Neural cell (in vitro differentiated cells): ENCODE measurements around the gene MPV17L. TPM values are rescaled to one million over a fixed set of nuclear protein-coding genes. Genes with fewer than 3 reads are reported as not detected.
"Not testable (repeated sequence)": the region's sequence is repeated elsewhere in the genome, so short reads cannot be mapped to it uniquely, and the experiment has no call there.

Experiments used
- H2AFZ ChIP-seq: fragments of 200-600, 300-800 bp; sonication (generic), shearing (Covaris generic); 2 replicates; pipeline ENCODE4 v1.6.0; 2014; ENCODE audit warnings: low read depth, mild to moderate bottlenecking, antibody characterized with exemption, low read length, moderate library complexity
- H3F3A ChIP-seq: fragments of 200-600 bp; shearing (Covaris generic); 2 replicates; pipeline ENCODE4 v1.6.1; 2016; ENCODE audit warnings: mild to moderate bottlenecking, moderate library complexity, mixed read lengths, antibody characterized with exemption, low read length; ENCODE audit not compliant: insufficient read depth, poor library complexity, severe bottlenecking
- H3K27ac ChIP-seq: fragments of 200-600, 300-800 bp; sonication (generic), shearing (Covaris generic); 2 replicates; pipeline ENCODE4 v1.5.1; 2014; ENCODE audit warnings: mild to moderate bottlenecking, low read length, moderate library complexity
- H3K27me3 ChIP-seq: fragments of 300-800, 200-600 bp; sonication (generic), shearing (Covaris generic); 2 replicates; pipeline ENCODE4 v1.6.0; 2014; ENCODE audit warnings: mild to moderate bottlenecking, low read depth, low read length, moderate library complexity; ENCODE audit not compliant: insufficient read depth
- H3K36me3 ChIP-seq: fragments of 300-800, 200-600 bp; sonication (generic), shearing (Covaris generic); 2 replicates; pipeline ENCODE4 v1.5.1; 2014; ENCODE audit warnings: mild to moderate bottlenecking, antibody characterized with exemption, low read length, moderate library complexity; ENCODE audit not compliant: insufficient read depth
- H3K4me2 ChIP-seq: fragments of 300-800, 200-600 bp; sonication (generic), shearing (Covaris generic); 2 replicates; pipeline ENCODE4 v1.6.0; 2014; ENCODE audit warnings: mild to moderate bottlenecking, low read length
- H3K4me3 ChIP-seq: fragments of 300-800, 200-600 bp; sonication (generic), shearing (Covaris generic); 2 replicates; pipeline ENCODE4 v1.5.1; 2014; ENCODE audit warnings: mild to moderate bottlenecking, low read length, moderate library complexity
- H3K79me2 ChIP-seq: fragments of 200-600 bp; shearing (Covaris generic); replicated peaks from 2 replicates; pipeline ENCODE4 v1.6.0; 2014; ENCODE audit warnings: mild to moderate bottlenecking, low read length, moderate library complexity; ENCODE audit not compliant: insufficient read depth
- H3K9ac ChIP-seq: fragments of 300-800, 200-600 bp; sonication (generic), shearing (Covaris generic); 2 replicates; pipeline ENCODE4 v1.6.1; 2016; ENCODE audit warnings: mild to moderate bottlenecking, low read length, mixed read lengths
- H3K9me2 ChIP-seq: fragments of 200-600 bp; shearing (Covaris generic); 2 replicates; pipeline ENCODE4 v1.6.1; 2016; ENCODE audit warnings: mild to moderate bottlenecking, low read length, mixed read lengths; ENCODE audit not compliant: insufficient read depth
- H3K9me3 ChIP-seq: fragments of 200-600, 300-800 bp; sonication (generic), shearing (Covaris generic); 2 replicates; pipeline ENCODE4 v1.6.1; 2016; ENCODE audit warnings: mild to moderate bottlenecking, mixed run types, low read length, moderate library complexity, mixed read lengths
- H4K20me1 ChIP-seq: fragments of 200-600 bp; shearing (Covaris generic); 2 replicates; pipeline ENCODE4 v1.6.1; 2016; ENCODE audit warnings: mild to moderate bottlenecking, mixed run types; ENCODE audit not compliant: insufficient read depth
- EP300 ChIP-seq: fragments of 450-650 bp; conservative IDR thresholded peaks from 2 replicates; pipeline ENCODE4 v1.6.1; 2014; ENCODE audit warnings: antibody characterized with exemption, mild to moderate bottlenecking, moderate library complexity; ENCODE audit not compliant: poor library complexity, severe bottlenecking
- EZH2 ChIP-seq: fragments of 200-600, 300-800 bp; shearing (Covaris generic), sonication (generic); IDR thresholded peaks from 2 replicates; pipeline ENCODE4 v1.6.1; 2014; ENCODE audit warnings: antibody characterized with exemption, low read length, borderline replicate concordance, mild to moderate bottlenecking; ENCODE audit not compliant: insufficient read depth, poor library complexity, severe bottlenecking
- MXI1 ChIP-seq: fragments of 450-650 bp; conservative IDR thresholded peaks from 2 replicates; pipeline ENCODE4 v1.6.1; 2014; ENCODE audit warnings: antibody characterized with exemption, mild to moderate bottlenecking; ENCODE audit not compliant: poor library complexity, severe bottlenecking
- POLR2AphosphoS5 ChIP-seq: IDR thresholded peaks from 2 replicates; pipeline ENCODE4 v1.6.1; 2012
- RAD21 ChIP-seq: fragments of 450-650 bp; conservative IDR thresholded peaks from 2 replicates; pipeline ENCODE4 v1.6.1; 2014; ENCODE audit warnings: antibody characterized with exemption, mild to moderate bottlenecking, moderate library complexity
- SMC3 ChIP-seq: fragments of 450-650 bp; conservative IDR thresholded peaks from 2 replicates; pipeline ENCODE4 v1.6.1; 2014; ENCODE audit warnings: antibody characterized with exemption, mild to moderate bottlenecking, moderate library complexity; ENCODE audit not compliant: poor library complexity
- TAF1 ChIP-seq: IDR thresholded peaks from 2 replicates; pipeline ENCODE4 v1.6.1; 2012; ENCODE audit warnings: low read depth
- polyA plus RNA-seq: library from polyadenylated mRNA; depleted of rRNA; stranded (reverse); fragments of >200 nt; gene quantifications from 2 replicates; pipeline ENCODE4 v1.2.3, GENCODE V29; 2014
- TF ChIP-seq, protein P1 (sequence below): IDR thresholded peaks from 2 replicates; pipeline ENCODE4 v1.6.1; 2012; ENCODE audit warnings: borderline replicate concordance
- TF ChIP-seq, protein P2 (sequence below): fragments of 450-650 bp; IDR thresholded peaks from 2 replicates; pipeline ENCODE4 v1.5.1; 2014; ENCODE audit warnings: antibody characterized with exemption, mild to moderate bottlenecking, moderate library complexity; ENCODE audit not compliant: poor library complexity, severe bottlenecking

Gene MPV17L
- polyA plus RNA-seq, 1 donor from 2014 or later: 0.10 TPM

DNA sequence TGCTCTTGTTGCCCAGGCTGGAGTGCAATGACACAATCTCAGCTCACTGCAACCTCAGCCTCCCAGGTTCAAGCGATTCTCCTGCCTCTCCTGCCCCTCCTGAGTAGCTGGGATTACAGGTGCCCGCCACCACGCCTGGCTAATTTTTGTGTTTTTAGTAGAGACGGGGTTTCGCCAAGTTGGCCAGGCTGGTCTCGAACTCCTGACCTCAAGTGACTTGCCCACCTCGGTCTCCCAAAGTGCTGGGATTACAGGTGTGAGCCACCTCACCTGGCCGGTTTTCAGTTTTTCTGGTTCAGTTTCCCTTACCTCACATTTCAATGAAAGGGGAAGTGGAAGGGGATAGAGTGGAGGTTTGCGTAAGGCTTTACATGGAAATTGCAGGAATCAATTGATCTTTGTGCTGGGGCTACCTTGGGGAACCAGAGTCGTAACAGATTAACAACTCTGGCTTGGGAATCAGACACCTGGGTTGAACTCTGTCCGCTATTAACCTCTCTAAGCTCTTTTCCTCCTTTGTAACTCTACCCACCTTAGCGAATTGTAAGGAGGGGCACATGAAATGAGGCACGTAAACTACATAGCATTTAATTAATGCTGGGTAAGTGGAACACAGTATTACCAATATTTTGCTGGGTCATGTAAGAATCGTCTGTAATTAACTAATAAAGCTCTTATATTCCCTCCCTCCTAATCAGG, 3.2 kb downstream of the MPV17L start:
- H3K27ac ChIP-seq: no peak overlapping the region
- H3K27me3 ChIP-seq: peaks cover 3% of the 10 kb centered on the region
- no peaks in the 10 kb centered on the region for H4K20me1 ChIP-seq
- no peaks in the 10 kb centered on the region for H3K9me2 ChIP-seq
- H3K4me2 ChIP-seq: no peak overlapping the region
- no peaks in the 10 kb centered on the region for H3F3A ChIP-seq
- H3K9me3 ChIP-seq: no peaks in the 10 kb centered on the region
- H3K9ac ChIP-seq: no peak overlapping the region
- H3K79me2 ChIP-seq: no peaks in the 10 kb centered on the region
- H2AFZ ChIP-seq: no peak overlapping the region
- H3K4me3 ChIP-seq: no peak overlapping the region
- H3K36me3 ChIP-seq: no peaks in the 10 kb centered on the region
- no peak for TF ChIP-seq EZH2
- no peak for TF ChIP-seq TAF1
- TF ChIP-seq, protein P1, sequence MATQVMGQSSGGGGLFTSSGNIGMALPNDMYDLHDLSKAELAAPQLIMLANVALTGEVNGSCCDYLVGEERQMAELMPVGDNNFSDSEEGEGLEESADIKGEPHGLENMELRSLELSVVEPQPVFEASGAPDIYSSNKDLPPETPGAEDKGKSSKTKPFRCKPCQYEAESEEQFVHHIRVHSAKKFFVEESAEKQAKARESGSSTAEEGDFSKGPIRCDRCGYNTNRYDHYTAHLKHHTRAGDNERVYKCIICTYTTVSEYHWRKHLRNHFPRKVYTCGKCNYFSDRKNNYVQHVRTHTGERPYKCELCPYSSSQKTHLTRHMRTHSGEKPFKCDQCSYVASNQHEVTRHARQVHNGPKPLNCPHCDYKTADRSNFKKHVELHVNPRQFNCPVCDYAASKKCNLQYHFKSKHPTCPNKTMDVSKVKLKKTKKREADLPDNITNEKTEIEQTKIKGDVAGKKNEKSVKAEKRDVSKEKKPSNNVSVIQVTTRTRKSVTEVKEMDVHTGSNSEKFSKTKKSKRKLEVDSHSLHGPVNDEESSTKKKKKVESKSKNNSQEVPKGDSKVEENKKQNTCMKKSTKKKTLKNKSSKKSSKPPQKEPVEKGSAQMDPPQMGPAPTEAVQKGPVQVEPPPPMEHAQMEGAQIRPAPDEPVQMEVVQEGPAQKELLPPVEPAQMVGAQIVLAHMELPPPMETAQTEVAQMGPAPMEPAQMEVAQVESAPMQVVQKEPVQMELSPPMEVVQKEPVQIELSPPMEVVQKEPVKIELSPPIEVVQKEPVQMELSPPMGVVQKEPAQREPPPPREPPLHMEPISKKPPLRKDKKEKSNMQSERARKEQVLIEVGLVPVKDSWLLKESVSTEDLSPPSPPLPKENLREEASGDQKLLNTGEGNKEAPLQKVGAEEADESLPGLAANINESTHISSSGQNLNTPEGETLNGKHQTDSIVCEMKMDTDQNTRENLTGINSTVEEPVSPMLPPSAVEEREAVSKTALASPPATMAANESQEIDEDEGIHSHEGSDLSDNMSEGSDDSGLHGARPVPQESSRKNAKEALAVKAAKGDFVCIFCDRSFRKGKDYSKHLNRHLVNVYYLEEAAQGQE: no peak

DNA sequence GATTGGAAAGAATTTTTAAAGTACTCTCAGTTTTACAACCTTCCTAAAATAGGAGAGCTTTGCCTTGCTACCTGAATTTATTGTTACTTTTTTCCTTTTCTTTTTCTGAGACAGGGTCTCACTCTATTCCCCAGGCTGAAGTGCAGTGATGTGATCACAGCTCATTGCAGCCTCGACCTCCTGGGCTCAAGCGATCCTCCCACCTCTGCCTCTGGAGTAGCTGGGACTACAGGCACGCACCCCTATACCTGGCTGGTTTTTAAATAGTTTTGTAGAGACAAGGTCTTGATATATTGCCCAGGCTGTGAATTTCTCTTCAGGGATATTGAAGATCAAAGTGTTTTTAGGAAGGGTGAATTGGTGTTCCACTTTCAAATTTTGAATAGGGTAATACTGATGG, 3.8 kb downstream of the MPV17L start:
- Histone ChIP-seq H3K9me2 (no peaks in the 10 kb centered on the region), H3K4me2 (no peak overlapping the region), H3K9ac (no peak overlapping the region), H3K36me3 (no peaks in the 10 kb centered on the region), H3K9me3 (no peaks in the 10 kb centered on the region), H3K79me2 (no peaks in the 10 kb centered on the region), H3F3A (no peaks in the 10 kb centered on the region), H3K4me3 (no peak overlapping the region), H2AFZ (no peak overlapping the region), H3K27me3 (peaks cover 3% of the 10 kb centered on the region), H3K27ac (no peak overlapping the region), H4K20me1 (no peaks in the 10 kb centered on the region)
- TF ChIP-seq SMC3: no peak
- TF ChIP-seq, protein P2, sequence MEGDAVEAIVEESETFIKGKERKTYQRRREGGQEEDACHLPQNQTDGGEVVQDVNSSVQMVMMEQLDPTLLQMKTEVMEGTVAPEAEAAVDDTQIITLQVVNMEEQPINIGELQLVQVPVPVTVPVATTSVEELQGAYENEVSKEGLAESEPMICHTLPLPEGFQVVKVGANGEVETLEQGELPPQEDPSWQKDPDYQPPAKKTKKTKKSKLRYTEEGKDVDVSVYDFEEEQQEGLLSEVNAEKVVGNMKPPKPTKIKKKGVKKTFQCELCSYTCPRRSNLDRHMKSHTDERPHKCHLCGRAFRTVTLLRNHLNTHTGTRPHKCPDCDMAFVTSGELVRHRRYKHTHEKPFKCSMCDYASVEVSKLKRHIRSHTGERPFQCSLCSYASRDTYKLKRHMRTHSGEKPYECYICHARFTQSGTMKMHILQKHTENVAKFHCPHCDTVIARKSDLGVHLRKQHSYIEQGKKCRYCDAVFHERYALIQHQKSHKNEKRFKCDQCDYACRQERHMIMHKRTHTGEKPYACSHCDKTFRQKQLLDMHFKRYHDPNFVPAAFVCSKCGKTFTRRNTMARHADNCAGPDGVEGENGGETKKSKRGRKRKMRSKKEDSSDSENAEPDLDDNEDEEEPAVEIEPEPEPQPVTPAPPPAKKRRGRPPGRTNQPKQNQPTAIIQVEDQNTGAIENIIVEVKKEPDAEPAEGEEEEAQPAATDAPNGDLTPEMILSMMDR: no peak
- TF ChIP-seq RAD21: no peak
- TF ChIP-seq POLR2AphosphoS5: no peak
- TF ChIP-seq EP300: no peak
- TF ChIP-seq, protein P1: no peak
- TF ChIP-seq EZH2: no peak
- no peak for TF ChIP-seq TAF1
- TF ChIP-seq MXI1: no peak

DNA sequence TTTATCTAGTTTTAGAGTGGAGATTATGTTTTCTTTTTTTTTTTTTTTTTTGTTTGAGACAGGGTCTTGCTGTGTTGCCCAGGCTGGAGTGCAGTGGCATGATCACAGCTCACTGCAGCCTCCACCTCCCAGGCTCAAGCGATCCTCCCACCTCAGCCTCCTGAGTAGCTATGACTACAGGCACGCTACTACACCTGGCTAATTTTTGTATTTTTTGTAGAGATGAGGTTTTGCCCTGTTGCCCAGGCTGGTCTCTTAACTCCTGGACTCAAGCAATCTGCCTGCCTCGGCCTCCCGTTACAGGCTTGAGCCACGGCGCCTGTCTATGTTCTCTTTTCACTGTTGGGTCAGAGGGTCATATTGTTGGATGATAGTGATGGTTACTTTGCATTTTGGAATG, 4.8 kb downstream of the MPV17L start:
- not testable (repeated sequence) for H3K9me3 ChIP-seq, H3F3A ChIP-seq, H3K27me3 ChIP-seq, H3K79me2 ChIP-seq, H3K4me2 ChIP-seq, H3K36me3 ChIP-seq, H3K4me3 ChIP-seq, H2AFZ ChIP-seq, H4K20me1 ChIP-seq, H3K9me2 ChIP-seq, H3K9ac ChIP-seq, H3K27ac ChIP-seq
